Ishikawa (cell line): ENCODE measurements around the gene IL31RA.

ENCODE experiments used
- FOXM1 ChIP-seq: IDR thresholded peaks from 2 replicates; pipeline ENCODE4 v1.6.1; 2012; ENCODE audit warnings: low read depth, borderline replicate concordance
- YY1 ChIP-seq: IDR thresholded peaks from 2 replicates; pipeline ENCODE4 v1.6.1; 2012; ENCODE audit warnings: low read depth
- ZBTB7A ChIP-seq: IDR thresholded peaks from 2 replicates; pipeline ENCODE4 v1.6.1; 2012; ENCODE audit warnings: low read depth

DNA sequence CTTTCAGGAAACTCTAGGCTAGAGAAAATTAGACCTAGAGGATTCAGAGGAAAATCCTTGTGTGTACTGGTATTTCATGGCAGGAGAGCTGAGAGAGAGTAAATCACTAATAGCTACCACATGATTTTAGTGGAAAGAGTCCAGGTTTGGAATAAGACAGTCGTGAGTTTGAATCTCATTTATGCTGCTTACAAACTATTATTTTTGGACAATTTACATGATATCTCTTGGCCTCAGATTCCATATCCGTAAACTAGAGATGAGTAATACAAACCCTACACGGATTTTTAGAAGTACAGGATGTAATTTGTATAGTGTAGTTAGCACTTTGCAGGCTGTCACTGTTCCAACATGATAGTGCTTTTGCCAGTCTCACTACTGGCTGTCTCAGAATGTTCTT, 2.7 kb downstream of the IL31RA start:
- TF ChIP-seq ZBTB7A (no peak), FOXM1 (no peak), YY1 (no peak)
